Ectodermal cell (in vitro differentiated cells): ENCODE measurements around the gene THAP12. TPM values are rescaled to one million over a fixed set of nuclear protein-coding genes. Genes with fewer than 3 reads are reported as not detected.
A peak's percentile ranks its signal among the peaks of the same experiment; 100 is the strongest.
"Not testable (repeated sequence)": the region's sequence is repeated elsewhere in the genome, so short reads cannot be mapped to it uniquely, and the experiment has no call there.

ENCODE experiments used
- H3K27ac ChIP-seq: 2 replicates; pipeline ENCODE4 v1.7.0; 2013; ENCODE audit warnings: mild to moderate bottlenecking, low read depth, low read length; ENCODE audit not compliant: insufficient read depth, poor library complexity, severe bottlenecking
- H3K27me3 ChIP-seq: 2 replicates; pipeline ENCODE4 v1.7.0; 2013; ENCODE audit warnings: mild to moderate bottlenecking, low read length; ENCODE audit not compliant: insufficient read depth, control insufficient read depth, poor library complexity, severe bottlenecking
- H3K36me3 ChIP-seq: one replicate; pipeline ENCODE4 v1.7.0; 2013; ENCODE audit warnings: low read length; ENCODE audit not compliant: control insufficient read depth, insufficient read depth
- H3K4me1 ChIP-seq: one replicate; pipeline ENCODE4 v1.7.0; 2013; ENCODE audit warnings: low read length; ENCODE audit not compliant: control insufficient read depth, insufficient read depth
- H3K4me3 ChIP-seq: 2 replicates; pipeline ENCODE4 v1.7.0; 2013; ENCODE audit warnings: low read depth, low read length, control low read depth; ENCODE audit not compliant: insufficient read depth
- H3K9me3 ChIP-seq: 2 replicates; pipeline ENCODE4 v1.7.0; 2013; ENCODE audit warnings: mild to moderate bottlenecking, low read length, moderate library complexity; ENCODE audit not compliant: control insufficient read depth
- WGBS, 2 experiments: methylation state at CpG; one replicate each; pipeline ENCODE4 v1.1.7; 2013; ENCODE audit warnings: missing lambda C conversion rate in 2 of 2; 5-methylcytosine and 5-hydroxymethylcytosine counted together
- polyA plus RNA-seq, 4 experiments: library from polyadenylated mRNA; stranded (reverse); fragments of 50-300 nt; gene quantifications; one replicate each; pipeline ENCODE4 v1.2.3, GENCODE V29; 2013

The THAP12 gene
- polyA plus RNA-seq (2013, experiment 1 of 4), result 71.4 TPM
- 80.5 TPM for polyA plus RNA-seq (2013, experiment 2 of 4)
- 61.3 TPM for polyA plus RNA-seq (2013, experiment 3 of 4)
- polyA plus RNA-seq (2013, experiment 4 of 4), result 71.5 TPM

GRCh38 chr11:76380977-76381719 is at the start of gene THAP12, which contains the start of gene GVQW3:
Gene THAP12, minus strand, starts transcription at chr11:76381132. Its CDS starts 296 bp downstream, at chr11:76380836.
Gene GVQW3, plus strand, starts transcription at chr11:76381323. Its CDS starts 506 bp downstream, at chr11:76381829.
- WGBS, 2 experiments, result 1% methylated on average over 69 of the region's 69 CpGs
- H3K4me1 ChIP-seq, result peaks cover 25% of the 10 kb centered on the region
- no peaks in the 10 kb centered on the region for H3K36me3 ChIP-seq
- no peak within 1 kb of the TSS for H3K27ac ChIP-seq
- peak within 1 kb of the TSS; percentile 81 for H3K4me3 ChIP-seq
- no peaks in the 10 kb centered on the region for H3K9me3 ChIP-seq
- no peaks in the 10 kb centered on the region for H3K27me3 ChIP-seq

GRCh38 chr11:76426660-76427059 is 45.7 kb upstream of the THAP12 start:
- no peak overlapping the region for H3K27ac ChIP-seq
- no peaks in the 10 kb centered on the region for H3K36me3 ChIP-seq
- no peaks in the 10 kb centered on the region for H3K4me1 ChIP-seq
- H3K4me3 ChIP-seq, result no peak overlapping the region
- no peaks in the 10 kb centered on the region for H3K27me3 ChIP-seq
- no peaks in the 10 kb centered on the region for H3K9me3 ChIP-seq

- H3K36me3 ChIP-seq, result no peaks in the 10 kb centered on the region
- no peak overlapping the region for H3K27ac ChIP-seq
- no peaks in the 10 kb centered on the region for H3K4me1 ChIP-seq
- H3K27me3 ChIP-seq, result no peaks in the 10 kb centered on the region
- WGBS, 2 experiments, result 91 to 96% methylated on average over 2 of the region's 2 CpGs
- no peaks in the 10 kb centered on the region for H3K9me3 ChIP-seq
- no peak overlapping the region for H3K4me3 ChIP-seq
These were observed 44.0 kb upstream of the THAP12 start for GRCh38 chr11:76424891-76425290.

- H3K9me3 ChIP-seq, result no peaks in the 10 kb centered on the region
- 74 to 76% methylated on average over 3 of the region's 3 CpGs for WGBS, 2 experiments
- no peak overlapping the region for H3K4me3 ChIP-seq
- no peaks in the 10 kb centered on the region for H3K27me3 ChIP-seq
- H3K4me1 ChIP-seq, result no peaks in the 10 kb centered on the region
- no peaks in the 10 kb centered on the region for H3K36me3 ChIP-seq
- no peak overlapping the region for H3K27ac ChIP-seq
These were observed 43.4 kb upstream of the THAP12 start for GRCh38 chr11:76424379-76424778.

GRCh38 chr11:76419896-76420295 is 39.0 kb upstream of the THAP12 start:
- 62 to 69% methylated on average over 3 of the region's 3 CpGs for WGBS, 2 experiments
- Histone ChIP-seq H3K9me3 (no peaks in the 10 kb centered on the region), H3K4me1 (no peaks in the 10 kb centered on the region), H3K4me3 (no peak overlapping the region), H3K27ac (no peak overlapping the region), H3K27me3 (no peaks in the 10 kb centered on the region), H3K36me3 (no peaks in the 10 kb centered on the region)

- no peaks in the 10 kb centered on the region for H3K4me1 ChIP-seq
- H3K27ac ChIP-seq, result no peak overlapping the region
- H3K27me3 ChIP-seq, result no peaks in the 10 kb centered on the region
- H3K9me3 ChIP-seq, result no peaks in the 10 kb centered on the region
- H3K36me3 ChIP-seq, result no peaks in the 10 kb centered on the region
- no peak overlapping the region for H3K4me3 ChIP-seq
These were observed 34.1 kb upstream of the THAP12 start for GRCh38 chr11:76415073-76415472.

GRCh38 chr11:76410851-76411357 is 30.0 kb upstream of the THAP12 start:
- Histone ChIP-seq H3K4me3 (no peak overlapping the region), H3K27me3 (no peaks in the 10 kb centered on the region), H3K9me3 (no peaks in the 10 kb centered on the region), H3K27ac (no peak overlapping the region), H3K36me3 (no peaks in the 10 kb centered on the region), H3K4me1 (no peaks in the 10 kb centered on the region)
- 95% methylated on average over 10 of the region's 10 CpGs for WGBS, 2 experiments

GRCh38 chr11:76408171-76408965 is 27.4 kb upstream of the THAP12 start:
- H3K27ac ChIP-seq, result peak overlapping the region; percentile 8

GRCh38 chr11:76406359-76406758 is 25.4 kb upstream of the THAP12 start:
- Histone ChIP-seq H3K36me3 (no peaks in the 10 kb centered on the region), H3K27ac (no peak overlapping the region), H3K27me3 (no peaks in the 10 kb centered on the region), H3K4me3 (no peak overlapping the region), H3K4me1 (no peaks in the 10 kb centered on the region), H3K9me3 (no peaks in the 10 kb centered on the region)
- 90 to 98% methylated on average over 4 of the region's 4 CpGs for WGBS, 2 experiments

More at GRCh38 chr11:76408171-76408965, 27.4 kb upstream of the THAP12 start:
- no peaks in the 10 kb centered on the region for H3K27me3 ChIP-seq
- no peaks in the 10 kb centered on the region for H3K4me1 ChIP-seq
- no peaks in the 10 kb centered on the region for H3K36me3 ChIP-seq
- no peaks in the 10 kb centered on the region for H3K9me3 ChIP-seq
- 76 to 83% methylated on average over 7 of the region's 7 CpGs for WGBS, 2 experiments
- no peak overlapping the region for H3K4me3 ChIP-seq

GRCh38 chr11:76401484-76401883 is 20.6 kb upstream of the THAP12 start:
- H3K27me3 ChIP-seq, H3K27ac ChIP-seq, H3K4me3 ChIP-seq, H3K4me1 ChIP-seq, H3K36me3 ChIP-seq, H3K9me3 ChIP-seq: not testable (repeated sequence)
- 93 to 96% methylated on average over 7 to 8 of the region's 8 CpGs for WGBS, 2 experiments
